Measurements from ENCODE around the gene LAD1. TPM values are rescaled to one million over a fixed set of nuclear protein-coding genes. Genes with fewer than 3 reads are reported as not detected.
A peak's percentile ranks its signal among the peaks of the same experiment; 100 is the strongest.

Gene LAD1
- total and polyA plus RNA-seq, 2 of the 13 experiments (the other 11 are each of a cell fraction or from before 2014, with no cell fraction given), result 10.8 to 65.6 TPM

DNA sequence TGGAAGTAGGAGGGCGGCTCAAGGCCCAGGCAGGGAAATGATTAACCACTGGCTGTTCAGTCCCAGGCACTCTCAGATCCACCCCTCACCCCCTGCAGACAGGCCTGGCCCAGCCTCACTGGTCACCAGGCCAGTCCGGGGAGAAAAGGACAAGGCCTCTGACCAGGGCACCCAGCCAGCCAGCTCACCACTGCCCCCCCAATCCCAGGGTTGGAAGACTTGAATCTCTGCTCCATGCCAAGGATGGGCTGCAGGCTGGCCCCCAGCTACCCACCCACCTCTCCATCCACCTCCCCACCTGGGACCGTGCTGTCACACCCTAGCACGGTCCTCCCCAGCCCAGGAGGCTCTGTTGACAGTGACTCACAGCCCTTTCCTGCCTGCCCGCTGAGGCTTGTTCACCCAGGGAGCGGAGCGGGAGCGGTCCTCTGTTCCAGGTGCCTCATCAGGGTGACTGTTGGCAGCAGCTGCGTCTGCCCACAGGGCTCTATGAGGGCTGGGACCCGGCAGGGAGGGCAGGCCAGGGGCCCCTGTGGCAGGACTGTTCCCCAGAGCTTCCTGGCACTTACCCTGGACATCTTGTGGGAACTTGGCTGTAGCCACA, 2.2 kb downstream of the LAD1 start:
- intact Hi-C loops (cut with micrococcal nuclease; ENCODE audit: unreplicated experiment) (loop anchor here (1.0 kb wide), 2 partner anchors 8 to 12 kb away; no protein-coding TSS in a partner anchor), in situ Hi-C loops (cut with HindIII; ENCODE audit: extremely low pct_ligation_motif_present, low pct_unique_long_range_greater_than_20kb) (no loop called here)
- peak; percentile 87 for ATAC-seq
- peak overlapping the region; percentile 93 for H3K4me2 ChIP-seq (ENCODE audit: low read depth, low read length)
- peaks cover 40% of the 10 kb centered on the region for H3K79me2 ChIP-seq (ENCODE audit: insufficient read depth, low read length)
- H4K20me1 ChIP-seq (ENCODE audit: insufficient read depth, low read length), result peaks cover 12% of the 10 kb centered on the region
- H3K27me3 ChIP-seq (ENCODE audit: control insufficient read depth in 1 of 2, insufficient read depth in 2 of 2, low read length in 2 of 2), result no peaks in the 10 kb centered on the region
- no peak overlapping the region for H2AFZ ChIP-seq (ENCODE audit: low read length)
- FAIRE-seq, result peak; percentile 95
- POLR2A ChIA-PET, result interaction anchor here (0.6 to 3.5 kb wide), 3 partner anchors 8 to 11 kb away, joined by 3 to 40 read pairs (median 7); no protein-coding TSS in a partner anchor
- BruUV-seq (replicated peaks), result no TSS peak
- H3K9ac ChIP-seq (ENCODE audit: insufficient read depth, low read depth, low read length), result peak overlapping the region; percentile 88
- CTCF ChIA-PET (ENCODE audit: low intra/inter-chr PET ratio, low total read pairs), result interaction anchor here (1.1 to 1.4 kb wide), 2 partner anchors 12 kb away, joined by 3 read pairs; no protein-coding TSS in a partner anchor
- DNase-seq (ENCODE audit: low spot score), result peak; percentile 77
- peaks cover 0 to 2% of the 10 kb centered on the region in 2 experiments; a peak in 1 of 5 replicates for H3K36me3 ChIP-seq (replicated peaks in 1 of 2; ENCODE audit: control insufficient read depth in 1 of 2, insufficient read depth in 2 of 2, low read length in 2 of 2)
- no peaks in the 10 kb centered on the region for H3K9me3 ChIP-seq (ENCODE audit: low read length)
- 10% methylated on average over 2 of the region's 10 CpGs for WGBS (ENCODE audit: low lambda C conversion rate)
- H3K4me3 ChIP-seq (replicated peaks in 1 of 3; ENCODE audit: insufficient read depth in 1 of 3, low read depth in 2 of 3, low read length in 3 of 3), result peak overlapping the region; percentile 77 to 82 (median 79)
- H3K27ac ChIP-seq (ENCODE audit: extremely low read length, insufficient read depth, low read length), result peak overlapping the region; percentile 84
- H3K4me1 ChIP-seq (ENCODE audit: insufficient read depth, low read length), result peaks cover 61% of the 10 kb centered on the region
- TF ChIP-seq KAT2B (IDR thresholded peaks at IDR 0.05; ENCODE audit: borderline replicate concordance, low read depth, low read length), result no peak
- no peak for TF ChIP-seq ZNF160 (CRISPR knock-in tag; IDR thresholded peaks at IDR 0.05)
- no peak for TF ChIP-seq PAF1 (CRISPR knock-in tag; IDR thresholded peaks at IDR 0.05)
- TF ChIP-seq TBL1XR1 (IDR thresholded peaks at IDR 0.05; ENCODE audit: borderline replicate concordance, low read length, partially characterized antibody), result no peak
- no peak for TF ChIP-seq ZNF17 (CRISPR knock-in tag; IDR thresholded peaks at IDR 0.05)
- TF ChIP-seq ZEB1 (IDR thresholded peaks at IDR 0.05; ENCODE audit: insufficient replicate concordance, low read depth), result no peak
- TF ChIP-seq, protein P1, sequence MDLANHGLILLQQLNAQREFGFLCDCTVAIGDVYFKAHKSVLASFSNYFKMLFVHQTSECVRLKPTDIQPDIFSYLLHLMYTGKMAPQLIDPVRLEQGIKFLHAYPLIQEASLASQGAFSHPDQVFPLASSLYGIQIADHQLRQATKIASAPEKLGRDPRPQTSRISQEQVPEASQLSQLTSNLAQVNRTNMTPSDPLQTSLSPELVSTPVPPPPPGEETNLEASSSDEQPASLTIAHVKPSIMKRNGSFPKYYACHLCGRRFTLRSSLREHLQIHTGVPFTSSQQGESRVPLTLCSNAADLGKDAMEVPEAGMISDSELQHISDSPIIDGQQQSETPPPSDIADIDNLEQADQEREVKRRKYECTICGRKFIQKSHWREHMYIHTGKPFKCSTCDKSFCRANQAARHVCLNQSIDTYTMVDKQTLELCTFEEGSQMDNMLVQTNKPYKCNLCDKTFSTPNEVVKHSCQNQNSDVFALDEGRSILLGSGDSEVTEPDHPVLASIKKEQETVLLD (CRISPR knock-in tag; IDR thresholded peaks at IDR 0.05; ENCODE audit: low read depth), result no peak
- no peak for TF ChIP-seq ZNF264 (CRISPR knock-in tag; IDR thresholded peaks at IDR 0.05)
- no peak for TF ChIP-seq ZNF180 (CRISPR knock-in tag; IDR thresholded peaks at IDR 0.05; ENCODE audit: borderline replicate concordance, low read depth)
- TF ChIP-seq, protein P2, sequence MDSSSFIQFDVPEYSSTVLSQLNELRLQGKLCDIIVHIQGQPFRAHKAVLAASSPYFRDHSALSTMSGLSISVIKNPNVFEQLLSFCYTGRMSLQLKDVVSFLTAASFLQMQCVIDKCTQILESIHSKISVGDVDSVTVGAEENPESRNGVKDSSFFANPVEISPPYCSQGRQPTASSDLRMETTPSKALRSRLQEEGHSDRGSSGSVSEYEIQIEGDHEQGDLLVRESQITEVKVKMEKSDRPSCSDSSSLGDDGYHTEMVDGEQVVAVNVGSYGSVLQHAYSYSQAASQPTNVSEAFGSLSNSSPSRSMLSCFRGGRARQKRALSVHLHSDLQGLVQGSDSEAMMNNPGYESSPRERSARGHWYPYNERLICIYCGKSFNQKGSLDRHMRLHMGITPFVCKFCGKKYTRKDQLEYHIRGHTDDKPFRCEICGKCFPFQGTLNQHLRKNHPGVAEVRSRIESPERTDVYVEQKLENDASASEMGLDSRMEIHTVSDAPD (CRISPR knock-in tag; IDR thresholded peaks at IDR 0.05), result no peak
- TF ChIP-seq STAG1 (CRISPR knock-in tag; IDR thresholded peaks at IDR 0.05), result no peak
- TF ChIP-seq ZNF24 (IDR thresholded peaks at IDR 0.05), result no peak
- peak; percentile 96 for TF ChIP-seq ZFX (CRISPR knock-in tag; IDR thresholded peaks at IDR 0.05; ENCODE audit: low read depth)
- TF ChIP-seq, protein P3, sequence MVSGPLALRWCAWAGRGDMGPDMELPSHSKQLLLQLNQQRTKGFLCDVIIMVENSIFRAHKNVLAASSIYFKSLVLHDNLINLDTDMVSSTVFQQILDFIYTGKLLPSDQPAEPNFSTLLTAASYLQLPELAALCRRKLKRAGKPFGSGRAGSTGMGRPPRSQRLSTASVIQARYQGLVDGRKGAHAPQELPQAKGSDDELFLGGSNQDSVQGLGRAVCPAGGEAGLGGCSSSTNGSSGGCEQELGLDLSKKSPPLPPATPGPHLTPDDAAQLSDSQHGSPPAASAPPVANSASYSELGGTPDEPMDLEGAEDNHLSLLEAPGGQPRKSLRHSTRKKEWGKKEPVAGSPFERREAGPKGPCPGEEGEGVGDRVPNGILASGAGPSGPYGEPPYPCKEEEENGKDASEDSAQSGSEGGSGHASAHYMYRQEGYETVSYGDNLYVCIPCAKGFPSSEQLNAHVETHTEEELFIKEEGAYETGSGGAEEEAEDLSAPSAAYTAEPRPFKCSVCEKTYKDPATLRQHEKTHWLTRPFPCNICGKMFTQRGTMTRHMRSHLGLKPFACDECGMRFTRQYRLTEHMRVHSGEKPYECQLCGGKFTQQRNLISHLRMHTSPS (CRISPR knock-in tag; IDR thresholded peaks at IDR 0.05; ENCODE audit: low read depth), result peak; percentile 92
- TF ChIP-seq ZNF883 (CRISPR knock-in tag; IDR thresholded peaks at IDR 0.05; ENCODE audit: not compliant biosample characterization), result peak; percentile 23
- TF ChIP-seq, protein P4, sequence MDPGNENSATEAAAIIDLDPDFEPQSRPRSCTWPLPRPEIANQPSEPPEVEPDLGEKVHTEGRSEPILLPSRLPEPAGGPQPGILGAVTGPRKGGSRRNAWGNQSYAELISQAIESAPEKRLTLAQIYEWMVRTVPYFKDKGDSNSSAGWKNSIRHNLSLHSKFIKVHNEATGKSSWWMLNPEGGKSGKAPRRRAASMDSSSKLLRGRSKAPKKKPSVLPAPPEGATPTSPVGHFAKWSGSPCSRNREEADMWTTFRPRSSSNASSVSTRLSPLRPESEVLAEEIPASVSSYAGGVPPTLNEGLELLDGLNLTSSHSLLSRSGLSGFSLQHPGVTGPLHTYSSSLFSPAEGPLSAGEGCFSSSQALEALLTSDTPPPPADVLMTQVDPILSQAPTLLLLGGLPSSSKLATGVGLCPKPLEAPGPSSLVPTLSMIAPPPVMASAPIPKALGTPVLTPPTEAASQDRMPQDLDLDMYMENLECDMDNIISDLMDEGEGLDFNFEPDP (CRISPR knock-in tag; conservative IDR thresholded peaks at IDR 0.05), result no peak
- TF ChIP-seq, protein P5, sequence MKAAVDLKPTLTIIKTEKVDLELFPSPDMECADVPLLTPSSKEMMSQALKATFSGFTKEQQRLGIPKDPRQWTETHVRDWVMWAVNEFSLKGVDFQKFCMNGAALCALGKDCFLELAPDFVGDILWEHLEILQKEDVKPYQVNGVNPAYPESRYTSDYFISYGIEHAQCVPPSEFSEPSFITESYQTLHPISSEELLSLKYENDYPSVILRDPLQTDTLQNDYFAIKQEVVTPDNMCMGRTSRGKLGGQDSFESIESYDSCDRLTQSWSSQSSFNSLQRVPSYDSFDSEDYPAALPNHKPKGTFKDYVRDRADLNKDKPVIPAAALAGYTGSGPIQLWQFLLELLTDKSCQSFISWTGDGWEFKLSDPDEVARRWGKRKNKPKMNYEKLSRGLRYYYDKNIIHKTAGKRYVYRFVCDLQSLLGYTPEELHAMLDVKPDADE (CRISPR knock-in tag; IDR thresholded peaks at IDR 0.05), result no peak

Measured in HepG2 (cell line).